ENCODE measurements around the gene EGFL7. TPM values are rescaled to one million over a fixed set of nuclear protein-coding genes. Genes with fewer than 3 reads are reported as not detected.

Gene EGFL7
- total and polyA plus RNA-seq, 2 of the 13 experiments (the other 11 are each of a cell fraction or from before 2014, with no cell fraction given): 0.20 to 5.1 TPM

DNA sequence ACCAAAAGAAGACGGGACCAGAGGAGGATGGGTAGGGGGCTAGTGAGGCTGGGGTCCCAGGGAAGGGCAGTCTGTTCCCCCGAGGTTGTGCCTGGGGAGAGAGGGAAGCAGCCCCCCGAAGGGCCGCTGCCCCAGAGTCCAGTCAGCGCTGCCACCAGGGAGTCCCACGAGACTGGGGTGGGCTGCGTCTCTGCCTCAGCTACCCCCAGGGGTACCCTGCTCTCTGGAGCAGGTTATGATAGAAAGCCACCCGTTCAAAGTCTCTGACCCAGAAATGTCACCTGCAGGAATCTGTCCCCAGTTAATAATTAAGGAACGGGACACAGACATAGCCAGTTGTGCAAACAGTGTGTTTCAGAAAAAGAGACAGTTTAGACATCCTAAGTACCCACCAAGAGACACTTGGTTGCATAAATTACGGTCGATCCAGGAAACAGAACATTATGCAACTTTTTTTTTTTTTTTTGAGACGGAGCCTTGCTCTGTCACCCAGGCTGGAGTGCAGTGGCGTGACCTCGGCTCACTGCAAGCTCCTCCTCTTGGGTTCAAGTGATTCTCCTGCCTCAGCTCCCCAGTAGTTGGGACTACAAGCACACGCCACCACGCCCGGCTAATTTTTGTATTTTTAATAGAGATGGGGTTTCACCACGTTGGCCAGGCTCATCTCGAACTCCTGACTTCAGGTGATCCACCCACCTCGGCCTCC, 35.3 kb downstream of the EGFL7 start (continued):
- TF ChIP-seq KDM1A (CRISPR knock-in tag; IDR thresholded peaks at IDR 0.05): no peak
- 0 out of 2 replicates have a peak, but pooled peaks have one; percentile 33 for TF ChIP-seq RCOR2 (CRISPR knock-in tag; IDR thresholded peaks at IDR 0.05)
- peak; percentile 18; the same call in 1 of the 2 replicates for TF ChIP-seq ZNF501 (CRISPR knock-in tag; IDR thresholded peaks at IDR 0.05)
- TF ChIP-seq NR2F6 (IDR thresholded peaks at IDR 0.05): peak; percentile 90
- TF ChIP-seq NR2F6 (CRISPR knock-in tag; IDR thresholded peaks at IDR 0.05): peak; percentile 85
- TF ChIP-seq ZNF781 (CRISPR knock-in tag; IDR thresholded peaks at IDR 0.05; ENCODE audit: borderline replicate concordance, not compliant biosample characterization): no peak
- no peak for TF ChIP-seq ZNF547 (CRISPR knock-in tag; IDR thresholded peaks at IDR 0.05)
- TF ChIP-seq, protein P1, sequence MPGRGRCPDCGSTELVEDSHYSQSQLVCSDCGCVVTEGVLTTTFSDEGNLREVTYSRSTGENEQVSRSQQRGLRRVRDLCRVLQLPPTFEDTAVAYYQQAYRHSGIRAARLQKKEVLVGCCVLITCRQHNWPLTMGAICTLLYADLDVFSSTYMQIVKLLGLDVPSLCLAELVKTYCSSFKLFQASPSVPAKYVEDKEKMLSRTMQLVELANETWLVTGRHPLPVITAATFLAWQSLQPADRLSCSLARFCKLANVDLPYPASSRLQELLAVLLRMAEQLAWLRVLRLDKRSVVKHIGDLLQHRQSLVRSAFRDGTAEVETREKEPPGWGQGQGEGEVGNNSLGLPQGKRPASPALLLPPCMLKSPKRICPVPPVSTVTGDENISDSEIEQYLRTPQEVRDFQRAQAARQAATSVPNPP (CRISPR knock-in tag; IDR thresholded peaks at IDR 0.05): no peak
- TF ChIP-seq, protein P2, sequence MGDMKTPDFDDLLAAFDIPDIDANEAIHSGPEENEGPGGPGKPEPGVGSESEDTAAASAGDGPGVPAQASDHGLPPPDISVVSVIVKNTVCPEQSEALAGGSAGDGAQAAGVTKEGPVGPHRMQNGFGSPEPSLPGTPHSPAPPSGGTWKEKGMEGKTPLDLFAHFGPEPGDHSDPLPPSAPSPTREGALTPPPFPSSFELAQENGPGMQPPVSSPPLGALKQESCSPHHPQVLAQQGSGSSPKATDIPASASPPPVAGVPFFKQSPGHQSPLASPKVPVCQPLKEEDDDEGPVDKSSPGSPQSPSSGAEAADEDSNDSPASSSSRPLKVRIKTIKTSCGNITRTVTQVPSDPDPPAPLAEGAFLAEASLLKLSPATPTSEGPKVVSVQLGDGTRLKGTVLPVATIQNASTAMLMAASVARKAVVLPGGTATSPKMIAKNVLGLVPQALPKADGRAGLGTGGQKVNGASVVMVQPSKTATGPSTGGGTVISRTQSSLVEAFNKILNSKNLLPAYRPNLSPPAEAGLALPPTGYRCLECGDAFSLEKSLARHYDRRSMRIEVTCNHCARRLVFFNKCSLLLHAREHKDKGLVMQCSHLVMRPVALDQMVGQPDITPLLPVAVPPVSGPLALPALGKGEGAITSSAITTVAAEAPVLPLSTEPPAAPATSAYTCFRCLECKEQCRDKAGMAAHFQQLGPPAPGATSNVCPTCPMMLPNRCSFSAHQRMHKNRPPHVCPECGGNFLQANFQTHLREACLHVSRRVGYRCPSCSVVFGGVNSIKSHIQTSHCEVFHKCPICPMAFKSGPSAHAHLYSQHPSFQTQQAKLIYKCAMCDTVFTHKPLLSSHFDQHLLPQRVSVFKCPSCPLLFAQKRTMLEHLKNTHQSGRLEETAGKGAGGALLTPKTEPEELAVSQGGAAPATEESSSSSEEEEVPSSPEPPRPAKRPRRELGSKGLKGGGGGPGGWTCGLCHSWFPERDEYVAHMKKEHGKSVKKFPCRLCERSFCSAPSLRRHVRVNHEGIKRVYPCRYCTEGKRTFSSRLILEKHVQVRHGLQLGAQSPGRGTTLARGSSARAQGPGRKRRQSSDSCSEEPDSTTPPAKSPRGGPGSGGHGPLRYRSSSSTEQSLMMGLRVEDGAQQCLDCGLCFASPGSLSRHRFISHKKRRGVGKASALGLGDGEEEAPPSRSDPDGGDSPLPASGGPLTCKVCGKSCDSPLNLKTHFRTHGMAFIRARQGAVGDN (CRISPR knock-in tag; IDR thresholded peaks at IDR 0.05): peak; percentile 47; the same call in 1 of the 2 replicates
- peak; percentile 68 for TF ChIP-seq FOXK1 (CRISPR knock-in tag; IDR thresholded peaks at IDR 0.05; ENCODE audit: borderline replicate concordance, low read depth)
- TF ChIP-seq, protein P3, sequence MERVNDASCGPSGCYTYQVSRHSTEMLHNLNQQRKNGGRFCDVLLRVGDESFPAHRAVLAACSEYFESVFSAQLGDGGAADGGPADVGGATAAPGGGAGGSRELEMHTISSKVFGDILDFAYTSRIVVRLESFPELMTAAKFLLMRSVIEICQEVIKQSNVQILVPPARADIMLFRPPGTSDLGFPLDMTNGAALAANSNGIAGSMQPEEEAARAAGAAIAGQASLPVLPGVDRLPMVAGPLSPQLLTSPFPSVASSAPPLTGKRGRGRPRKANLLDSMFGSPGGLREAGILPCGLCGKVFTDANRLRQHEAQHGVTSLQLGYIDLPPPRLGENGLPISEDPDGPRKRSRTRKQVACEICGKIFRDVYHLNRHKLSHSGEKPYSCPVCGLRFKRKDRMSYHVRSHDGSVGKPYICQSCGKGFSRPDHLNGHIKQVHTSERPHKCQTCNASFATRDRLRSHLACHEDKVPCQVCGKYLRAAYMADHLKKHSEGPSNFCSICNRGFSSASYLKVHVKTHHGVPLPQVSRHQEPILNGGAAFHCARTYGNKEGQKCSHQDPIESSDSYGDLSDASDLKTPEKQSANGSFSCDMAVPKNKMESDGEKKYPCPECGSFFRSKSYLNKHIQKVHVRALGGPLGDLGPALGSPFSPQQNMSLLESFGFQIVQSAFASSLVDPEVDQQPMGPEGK (CRISPR knock-in tag; IDR thresholded peaks at IDR 0.05): peak; percentile 72; the same call in 1 of the 2 replicates
- TF ChIP-seq ZNF773 (CRISPR knock-in tag; IDR thresholded peaks at IDR 0.05; ENCODE audit: borderline replicate concordance): no peak
- TF ChIP-seq MYNN (CRISPR knock-in tag; IDR thresholded peaks at IDR 0.05; ENCODE audit: low read depth): no peak
- TF ChIP-seq GATAD2A (CRISPR knock-in tag; IDR thresholded peaks at IDR 0.05): peak; percentile 89
- peak; percentile 39; the same call in 1 of the 2 replicates for TF ChIP-seq SP5 (CRISPR knock-in tag; IDR thresholded peaks at IDR 0.05; ENCODE audit: borderline replicate concordance, low read depth)
- no peak; the same call in 1 of the 2 replicates for TF ChIP-seq ZNF263 (CRISPR knock-in tag; IDR thresholded peaks at IDR 0.05)
- TF ChIP-seq, protein P4, sequence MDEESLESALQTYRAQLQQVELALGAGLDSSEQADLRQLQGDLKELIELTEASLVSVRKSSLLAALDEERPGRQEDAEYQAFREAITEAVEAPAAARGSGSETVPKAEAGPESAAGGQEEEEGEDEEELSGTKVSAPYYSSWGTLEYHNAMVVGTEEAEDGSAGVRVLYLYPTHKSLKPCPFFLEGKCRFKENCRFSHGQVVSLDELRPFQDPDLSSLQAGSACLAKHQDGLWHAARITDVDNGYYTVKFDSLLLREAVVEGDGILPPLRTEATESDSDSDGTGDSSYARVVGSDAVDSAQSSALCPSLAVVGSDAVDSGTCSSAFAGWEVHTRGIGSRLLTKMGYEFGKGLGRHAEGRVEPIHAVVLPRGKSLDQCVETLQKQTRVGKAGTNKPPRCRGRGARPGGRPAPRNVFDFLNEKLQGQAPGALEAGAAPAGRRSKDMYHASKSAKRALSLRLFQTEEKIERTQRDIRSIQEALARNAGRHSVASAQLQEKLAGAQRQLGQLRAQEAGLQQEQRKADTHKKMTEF (CRISPR knock-in tag; IDR thresholded peaks at IDR 0.05): peak; percentile 62
- 0 out of 2 replicates have a peak, but pooled peaks have one; percentile 10 for TF ChIP-seq ZNF607 (CRISPR knock-in tag; IDR thresholded peaks at IDR 0.05; ENCODE audit: borderline replicate concordance)
- TF ChIP-seq ZBTB7A (CRISPR knock-in tag; IDR thresholded peaks at IDR 0.05): no peak
- peak; percentile 99 for TF ChIP-seq BCL6 (CRISPR knock-in tag; IDR thresholded peaks at IDR 0.05)
- TF ChIP-seq NONO (IDR thresholded peaks at IDR 0.05): no peak
- TF ChIP-seq NONO (CRISPR knock-in tag; conservative IDR thresholded peaks at IDR 0.05): no peak
- no peak for TF ChIP-seq ZNF34 (CRISPR knock-in tag; IDR thresholded peaks at IDR 0.05; ENCODE audit: borderline replicate concordance)

Measured in HepG2 (cell line).